Muscle layer of colon (tissue), 2 donors: ENCODE results near the gene ATRNL1.
"Not testable (repeated sequence)": the region's sequence is repeated elsewhere in the genome, so short reads cannot be mapped to it uniquely, and the experiment has no call there.

Source experiments
- H3K27ac ChIP-seq: one replicate; pipeline ENCODE4 v1.7.0; 2013; ENCODE audit warnings: low read depth, mild to moderate bottlenecking, low read length, moderate library complexity
- H3K27me3 ChIP-seq, 2 donors: one replicate each; pipeline ENCODE4 v1.7.0; 2013; ENCODE audit warnings: low read length in 2 of 2, mild to moderate bottlenecking in 2 of 2; ENCODE audit not compliant: insufficient read depth in 2 of 2, control insufficient read depth in 1 of 2
- H3K36me3 ChIP-seq: one replicate; pipeline ENCODE4 v1.7.0; 2013; ENCODE audit warnings: mild to moderate bottlenecking, low read length; ENCODE audit not compliant: insufficient read depth
- H3K4me1 ChIP-seq: one replicate; pipeline ENCODE4 v1.7.0; 2013; ENCODE audit warnings: mild to moderate bottlenecking, low read length; ENCODE audit not compliant: insufficient read depth
- H3K4me3 ChIP-seq, 2 donors: one replicate each; pipeline ENCODE4 v1.7.0; 2013; ENCODE audit warnings: low read length in 2 of 2, low read depth in 1 of 2, mild to moderate bottlenecking in 1 of 2, moderate library complexity in 1 of 2
- H3K9ac ChIP-seq: one replicate; pipeline ENCODE4 v1.7.0; 2013; ENCODE audit warnings: low read length
- H3K9me3 ChIP-seq: one replicate; pipeline ENCODE4 v1.7.0; 2013; ENCODE audit warnings: mild to moderate bottlenecking, low read length
- donor health status: abdominal sarcoma.
- donor health status: Adenocarcinoma of cecum.

ATRNL1 gene

GRCh38 chr10:115219203-115219602 is 126.0 kb downstream of the ATRNL1 start:
- Histone ChIP-seq H3K9ac (no peak overlapping the region), H3K27me3 (no peaks in the 10 kb centered on the region), H3K9me3 (no peaks in the 10 kb centered on the region), H3K27ac (no peak overlapping the region), H3K36me3 (peaks cover 9% of the 10 kb centered on the region), H3K4me3 (no peak overlapping the region), H3K4me1 (no peaks in the 10 kb centered on the region)

GRCh38 chr10:115222039-115222438 is 128.9 kb downstream of the ATRNL1 start:
- Histone ChIP-seq H3K27me3 (no peaks in the 10 kb centered on the region), H3K27ac (no peak overlapping the region), H3K9ac (no peak overlapping the region), H3K4me1 (no peaks in the 10 kb centered on the region), H3K4me3 (no peak overlapping the region), H3K36me3 (peaks cover 9% of the 10 kb centered on the region), H3K9me3 (no peaks in the 10 kb centered on the region)

- no peak overlapping the region for H3K9ac ChIP-seq
- no peaks in the 10 kb centered on the region for H3K27me3 ChIP-seq
- no peak overlapping the region for H3K4me3 ChIP-seq
- no peaks in the 10 kb centered on the region for H3K9me3 ChIP-seq
- no peaks in the 10 kb centered on the region for H3K36me3 ChIP-seq
- no peaks in the 10 kb centered on the region for H3K4me1 ChIP-seq
- H3K27ac ChIP-seq, result no peak overlapping the region
These were observed 146.6 kb downstream of the ATRNL1 start for GRCh38 chr10:115239761-115240160.

DNA sequence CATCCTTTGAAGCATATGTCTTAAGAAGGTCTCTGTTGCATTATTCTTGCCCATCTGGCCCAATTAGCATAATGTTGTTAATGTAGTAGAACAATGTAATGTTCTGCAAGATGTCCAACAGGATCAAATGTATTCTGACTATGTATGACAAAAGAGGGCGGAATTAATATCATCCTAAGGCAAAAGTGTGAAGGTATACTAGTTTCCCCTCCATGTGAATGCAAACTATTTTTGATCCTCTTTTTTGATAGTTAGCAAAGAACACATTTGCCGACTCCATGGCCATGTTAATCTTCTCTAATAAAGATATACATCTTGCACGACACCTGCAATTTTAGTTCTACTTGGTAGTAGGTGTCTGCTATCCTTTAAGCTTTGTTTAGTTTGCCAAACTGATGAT is 157.6 kb downstream of the ATRNL1 start:
- H3K36me3 ChIP-seq, result no peaks in the 10 kb centered on the region
- H3K27me3 ChIP-seq, result no peaks in the 10 kb centered on the region
- H3K9me3 ChIP-seq, result no peaks in the 10 kb centered on the region
- no peak overlapping the region for H3K27ac ChIP-seq
- no peak overlapping the region for H3K4me3 ChIP-seq
- no peak overlapping the region for H3K9ac ChIP-seq
- H3K4me1 ChIP-seq, result no peaks in the 10 kb centered on the region

DNA sequence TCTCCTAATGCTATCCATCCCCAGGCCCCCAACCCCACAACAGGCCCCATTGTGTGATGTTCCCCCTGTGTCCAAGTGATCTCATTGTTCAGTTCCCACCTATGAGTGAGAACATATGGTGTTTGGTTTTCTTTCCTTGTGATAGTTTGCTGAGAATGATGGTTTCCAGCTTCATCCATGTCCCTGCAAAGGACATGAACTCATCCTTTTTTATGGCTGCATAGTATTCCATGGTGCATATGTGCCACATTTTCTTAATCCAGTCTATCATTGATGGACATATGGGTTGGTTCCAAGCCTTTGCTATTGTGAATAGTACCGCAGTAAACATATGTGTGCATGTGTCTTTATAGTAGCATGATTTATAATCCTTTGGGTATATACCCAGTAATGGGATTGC is 160.6 kb downstream of the ATRNL1 start:
- not testable (repeated sequence) for H3K9me3 ChIP-seq, H3K27ac ChIP-seq, H3K9ac ChIP-seq

DNA sequence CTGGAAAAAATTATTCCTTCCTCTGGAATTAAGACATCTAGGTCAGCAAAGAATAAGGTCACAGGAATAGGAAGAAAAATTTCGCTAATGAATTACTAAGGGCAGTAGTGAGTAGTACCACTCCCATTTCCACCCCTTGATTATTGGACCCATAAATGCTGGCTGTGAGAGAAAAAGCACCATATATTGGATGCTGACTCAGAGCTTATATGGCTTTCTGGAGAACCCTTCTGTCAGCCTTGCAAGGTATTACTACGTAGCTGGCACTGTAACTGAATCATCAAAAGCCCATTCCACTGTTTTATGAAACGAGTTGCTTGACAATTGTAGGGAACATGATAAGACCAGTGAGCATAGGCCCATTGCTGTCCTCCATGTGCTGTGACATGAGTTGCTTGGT is 179.3 kb downstream of the ATRNL1 start:
- no peak overlapping the region for H3K9ac ChIP-seq
- H3K9me3 ChIP-seq, result no peaks in the 10 kb centered on the region
- no peaks in the 10 kb centered on the region for H3K36me3 ChIP-seq
- H3K4me1 ChIP-seq, result no peaks in the 10 kb centered on the region
- no peak overlapping the region for H3K27ac ChIP-seq
- H3K4me3 ChIP-seq, result no peak overlapping the region
- no peaks in the 10 kb centered on the region for H3K27me3 ChIP-seq

More for the DNA sequence above, 160.6 kb downstream of the ATRNL1 start:
- not testable (repeated sequence) for H3K4me3 ChIP-seq, H3K4me1 ChIP-seq, H3K27me3 ChIP-seq, H3K36me3 ChIP-seq

DNA sequence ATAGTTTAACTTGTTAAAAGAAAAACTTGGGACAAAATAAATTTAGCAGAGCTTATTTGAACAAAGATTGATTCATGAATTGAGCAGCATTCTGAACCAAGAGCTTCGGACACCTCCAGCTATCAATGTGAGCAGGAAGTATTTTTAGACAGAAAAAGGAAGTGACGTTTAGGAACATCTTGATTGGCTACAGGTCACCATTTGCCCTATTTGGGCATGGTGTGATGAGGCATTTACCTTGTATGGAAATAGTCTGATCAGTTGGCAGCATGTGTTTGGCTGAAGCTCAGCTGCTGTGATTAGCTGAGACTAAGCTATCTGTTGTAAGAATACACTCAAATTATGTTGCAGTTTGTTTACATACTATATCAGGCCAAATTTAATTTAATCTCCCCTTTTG is 185.1 kb downstream of the ATRNL1 start:
- no peak overlapping the region for H3K4me3 ChIP-seq
- H3K27me3 ChIP-seq, result no peaks in the 10 kb centered on the region
- H3K36me3 ChIP-seq, result no peaks in the 10 kb centered on the region
- H3K9ac ChIP-seq, result no peak overlapping the region
- no peaks in the 10 kb centered on the region for H3K4me1 ChIP-seq
- H3K27ac ChIP-seq, result no peak overlapping the region
- H3K9me3 ChIP-seq, result no peaks in the 10 kb centered on the region

DNA sequence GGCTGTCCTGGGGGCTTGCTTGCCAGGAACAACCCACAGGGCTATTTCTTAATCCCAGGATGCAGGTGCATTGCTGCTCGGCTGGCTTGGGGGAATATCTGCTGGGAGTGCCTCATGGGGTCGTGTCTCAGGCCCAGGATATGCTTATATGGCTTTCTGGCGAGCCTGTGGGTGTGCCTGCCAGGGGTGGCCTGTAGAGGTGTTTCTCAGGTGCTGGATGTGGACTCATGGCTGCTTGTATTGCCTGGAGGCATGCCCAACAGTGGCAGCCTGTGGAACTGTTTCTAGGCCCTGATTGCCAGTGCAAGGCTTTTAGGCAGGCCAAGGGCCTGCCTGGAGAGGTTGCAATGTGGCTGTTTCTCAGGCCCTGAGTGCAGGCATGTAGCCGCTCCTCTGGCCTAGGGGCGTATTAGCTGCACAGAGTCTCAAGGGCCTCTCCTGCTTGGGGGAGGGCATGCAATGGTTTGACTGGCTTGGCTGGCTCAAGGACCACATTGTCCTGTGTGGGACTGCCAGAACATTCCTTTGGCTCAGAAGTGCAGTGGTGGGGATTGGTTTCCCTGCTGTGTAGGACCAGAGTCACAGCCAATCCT is 202.1 kb downstream of the ATRNL1 start:
- Histone ChIP-seq H3K9ac (no peak overlapping the region), H3K27me3 (no peaks in the 10 kb centered on the region), H3K36me3 (no peaks in the 10 kb centered on the region), H3K27ac (no peak overlapping the region), H3K4me1 (no peaks in the 10 kb centered on the region), H3K4me3 (no peak overlapping the region), H3K9me3 (no peaks in the 10 kb centered on the region)

DNA sequence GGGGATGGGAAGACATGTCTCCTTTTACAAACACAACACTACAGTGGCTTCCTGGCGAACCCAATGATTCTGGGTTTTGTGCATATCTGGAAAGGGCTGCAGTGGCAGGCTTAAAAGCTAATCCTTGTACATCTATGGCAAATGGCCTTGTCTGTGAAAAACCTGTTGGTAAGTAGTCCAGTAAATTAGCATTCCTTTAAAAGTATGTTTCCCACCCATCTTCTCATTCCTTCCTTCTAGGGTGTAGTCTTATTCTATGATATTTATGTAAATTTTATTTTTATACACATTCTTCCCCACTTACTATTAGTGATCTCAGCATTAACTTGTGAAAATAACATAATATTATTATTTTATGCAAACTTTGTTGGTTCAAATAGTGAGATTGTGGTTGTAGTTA is 206.9 kb downstream of the ATRNL1 start:
- H3K9me3 ChIP-seq, result no peaks in the 10 kb centered on the region
- H3K4me1 ChIP-seq, result no peaks in the 10 kb centered on the region
- H3K27me3 ChIP-seq, result no peaks in the 10 kb centered on the region
- H3K9ac ChIP-seq, result no peak overlapping the region
- no peaks in the 10 kb centered on the region for H3K36me3 ChIP-seq
- no peak overlapping the region for H3K27ac ChIP-seq
- H3K4me3 ChIP-seq, result no peak overlapping the region

DNA sequence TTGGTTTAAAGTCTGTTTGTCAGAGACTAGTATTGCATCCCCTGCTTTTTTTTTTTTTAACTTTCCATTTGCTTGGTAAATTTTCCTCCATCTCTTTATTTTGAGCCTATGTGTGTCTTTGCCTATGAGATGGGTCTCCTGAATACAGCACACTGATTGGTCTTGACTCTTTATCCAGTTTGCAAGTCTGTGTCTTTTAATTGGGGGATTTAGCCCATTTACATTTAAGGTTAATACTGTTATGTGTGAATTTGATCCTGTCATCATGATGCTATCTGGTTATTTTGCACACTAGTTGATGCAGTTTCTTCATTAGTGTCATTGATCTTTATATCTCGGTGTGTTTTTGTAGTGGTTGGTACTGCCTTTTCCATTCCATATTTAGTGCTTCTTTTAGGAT is 226.5 kb downstream of the ATRNL1 start:
- not testable (repeated sequence) for H3K27ac ChIP-seq, H3K36me3 ChIP-seq, H3K27me3 ChIP-seq, H3K4me1 ChIP-seq, H3K4me3 ChIP-seq, H3K9ac ChIP-seq, H3K9me3 ChIP-seq

DNA sequence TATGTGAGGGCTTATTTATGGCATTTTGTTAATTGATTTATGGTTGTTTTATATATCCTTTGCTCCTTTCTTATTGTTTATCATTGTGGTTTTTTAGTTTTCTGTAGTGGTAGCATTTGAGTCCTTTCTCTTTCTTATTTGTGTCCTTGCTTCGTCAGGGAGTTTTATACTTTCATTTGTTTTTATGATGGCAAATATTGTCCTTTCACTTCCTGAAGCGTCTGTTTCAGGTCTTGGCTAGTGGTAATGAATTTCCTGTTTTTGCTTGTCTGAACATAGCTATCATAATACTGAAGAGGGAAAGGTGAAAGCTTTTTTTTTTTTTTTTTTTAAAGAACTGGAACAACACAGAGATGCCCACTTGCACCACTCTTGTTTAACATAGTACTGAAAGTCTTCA is 228.2 kb downstream of the ATRNL1 start:
- no peak overlapping the region for H3K27ac ChIP-seq
- no peaks in the 10 kb centered on the region for H3K9me3 ChIP-seq
- H3K9ac ChIP-seq, result no peak overlapping the region
- no peaks in the 10 kb centered on the region for H3K36me3 ChIP-seq
- H3K4me1 ChIP-seq, result no peaks in the 10 kb centered on the region
- no peak overlapping the region for H3K4me3 ChIP-seq
- H3K27me3 ChIP-seq, result no peaks in the 10 kb centered on the region

- no peaks in the 10 kb centered on the region for H3K9me3 ChIP-seq
- H3K27ac ChIP-seq, result no peak overlapping the region
- no peaks in the 10 kb centered on the region for H3K27me3 ChIP-seq
- H3K4me3 ChIP-seq, result no peak overlapping the region
- no peaks in the 10 kb centered on the region for H3K36me3 ChIP-seq
- no peaks in the 10 kb centered on the region for H3K4me1 ChIP-seq
- no peak overlapping the region for H3K9ac ChIP-seq
These were observed 235.2 kb downstream of the ATRNL1 start for GRCh38 chr10:115328331-115328730.
